Ishikawa (cell line): ENCODE results near the gene HAPLN3.

Experiments used
- CEBPB ChIP-seq: IDR thresholded peaks from 2 replicates; pipeline ENCODE4 v1.6.1; 2012
- EP300 ChIP-seq: IDR thresholded peaks from 2 replicates; pipeline ENCODE4 v1.6.1; 2012; ENCODE audit warnings: borderline replicate concordance
- FOXM1 ChIP-seq: IDR thresholded peaks from 2 replicates; pipeline ENCODE4 v1.6.1; 2012; ENCODE audit warnings: low read depth, borderline replicate concordance
- MAX ChIP-seq: IDR thresholded peaks from 2 replicates; pipeline ENCODE4 v1.6.1; 2012
- NFIC ChIP-seq: IDR thresholded peaks from 2 replicates; pipeline ENCODE4 v1.6.1; 2012
- RAD21 ChIP-seq: IDR thresholded peaks from 2 replicates; pipeline ENCODE4 v1.6.1; 2012; ENCODE audit warnings: low read depth
- REST ChIP-seq: IDR thresholded peaks from 2 replicates; pipeline ENCODE4 v1.6.1; 2012; ENCODE audit warnings: low read depth, mild to moderate bottlenecking
- TCF12 ChIP-seq: IDR thresholded peaks from 2 replicates; pipeline ENCODE4 v1.6.1; 2012; ENCODE audit warnings: low read depth
- ZBTB7A ChIP-seq: IDR thresholded peaks from 2 replicates; pipeline ENCODE4 v1.6.1; 2012; ENCODE audit warnings: low read depth

- TF ChIP-seq ZBTB7A = no peak
- TF ChIP-seq REST = no peak
- no peak for TF ChIP-seq TCF12
- no peak for TF ChIP-seq RAD21
- TF ChIP-seq NFIC = no peak
- no peak for TF ChIP-seq FOXM1
- TF ChIP-seq EP300 = no peak
- no peak for TF ChIP-seq MAX
- no peak for TF ChIP-seq CEBPB
Observed at GRCh38 chr15:88839146-88839545, 56.2 kb downstream of the HAPLN3 start.
